Measurements from ENCODE around the gene IFIH1. TPM values are rescaled to one million over a fixed set of nuclear protein-coding genes. Genes with fewer than 3 reads are reported as not detected.
A peak's percentile ranks its signal among the peaks of the same experiment; 100 is the strongest.

The IFIH1 gene
- total RNA-seq, 1 donor from 2014 or later = 2.1 TPM

GRCh38 chr2:162233197-162233596 is 85.3 kb downstream of the IFIH1 start:
- TF ChIP-seq, protein P1, sequence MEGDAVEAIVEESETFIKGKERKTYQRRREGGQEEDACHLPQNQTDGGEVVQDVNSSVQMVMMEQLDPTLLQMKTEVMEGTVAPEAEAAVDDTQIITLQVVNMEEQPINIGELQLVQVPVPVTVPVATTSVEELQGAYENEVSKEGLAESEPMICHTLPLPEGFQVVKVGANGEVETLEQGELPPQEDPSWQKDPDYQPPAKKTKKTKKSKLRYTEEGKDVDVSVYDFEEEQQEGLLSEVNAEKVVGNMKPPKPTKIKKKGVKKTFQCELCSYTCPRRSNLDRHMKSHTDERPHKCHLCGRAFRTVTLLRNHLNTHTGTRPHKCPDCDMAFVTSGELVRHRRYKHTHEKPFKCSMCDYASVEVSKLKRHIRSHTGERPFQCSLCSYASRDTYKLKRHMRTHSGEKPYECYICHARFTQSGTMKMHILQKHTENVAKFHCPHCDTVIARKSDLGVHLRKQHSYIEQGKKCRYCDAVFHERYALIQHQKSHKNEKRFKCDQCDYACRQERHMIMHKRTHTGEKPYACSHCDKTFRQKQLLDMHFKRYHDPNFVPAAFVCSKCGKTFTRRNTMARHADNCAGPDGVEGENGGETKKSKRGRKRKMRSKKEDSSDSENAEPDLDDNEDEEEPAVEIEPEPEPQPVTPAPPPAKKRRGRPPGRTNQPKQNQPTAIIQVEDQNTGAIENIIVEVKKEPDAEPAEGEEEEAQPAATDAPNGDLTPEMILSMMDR (IDR thresholded peaks at IDR 0.05) = no peak
- Mint-ChIP-seq H3K9me3 (ENCODE audit: low read depth) (peaks cover 3% of the 10 kb centered on the region), H3K4me1 (ENCODE audit: low read depth) (peaks cover 58% of the 10 kb centered on the region), H3K27me3 (ENCODE audit: low read depth) (no peaks in the 10 kb centered on the region), H3K27ac (ENCODE audit: unreplicated experiment) (peak overlapping the region; percentile 74), H3K36me3 (ENCODE audit: low read depth) (peaks cover 38% of the 10 kb centered on the region), H3K4me3 (ENCODE audit: unreplicated experiment) (no peak overlapping the region)
- DNase-seq (ENCODE audit: low spot score) = no peak

GRCh38 chr2:162232671-162233070 is 85.8 kb downstream of the IFIH1 start:
- TF ChIP-seq, protein P1 (IDR thresholded peaks at IDR 0.05) = no peak
- Mint-ChIP-seq H3K9me3 (ENCODE audit: low read depth) (peaks cover under 1% of the 10 kb centered on the region), H3K4me1 (ENCODE audit: low read depth) (peaks cover 55% of the 10 kb centered on the region), H3K36me3 (ENCODE audit: low read depth) (peaks cover 35% of the 10 kb centered on the region), H3K4me3 (ENCODE audit: unreplicated experiment) (no peak overlapping the region), H3K27ac (ENCODE audit: unreplicated experiment) (peak overlapping the region; percentile 74), H3K27me3 (ENCODE audit: low read depth) (no peaks in the 10 kb centered on the region)
- DNase-seq (ENCODE audit: low spot score) = no peak

GRCh38 chr2:162232027-162232426 is 86.5 kb downstream of the IFIH1 start:
- Mint-ChIP-seq H3K4me1 (ENCODE audit: low read depth) (peaks cover 56% of the 10 kb centered on the region), H3K4me3 (ENCODE audit: unreplicated experiment) (no peak overlapping the region), H3K27ac (ENCODE audit: unreplicated experiment) (peak overlapping the region; percentile 15)

GRCh38 chr2:162230761-162231160 is 87.7 kb downstream of the IFIH1 start:
- no peak overlapping the region for H3K27ac Mint-ChIP-seq (ENCODE audit: unreplicated experiment)
- H3K4me1 Mint-ChIP-seq (ENCODE audit: low read depth) = peaks cover 53% of the 10 kb centered on the region
- TF ChIP-seq, protein P1 (IDR thresholded peaks at IDR 0.05) = no peak
- H3K4me3 Mint-ChIP-seq (ENCODE audit: unreplicated experiment) = no peak overlapping the region
- no peaks in the 10 kb centered on the region for H3K9me3 Mint-ChIP-seq (ENCODE audit: low read depth)
- no peak for DNase-seq (ENCODE audit: low spot score)
- peaks cover 26% of the 10 kb centered on the region for H3K36me3 Mint-ChIP-seq (ENCODE audit: low read depth)
- H3K27me3 Mint-ChIP-seq (ENCODE audit: low read depth) = no peaks in the 10 kb centered on the region

More at GRCh38 chr2:162232027-162232426, 86.5 kb downstream of the IFIH1 start:
- peaks cover 32% of the 10 kb centered on the region for H3K36me3 Mint-ChIP-seq (ENCODE audit: low read depth)
- no peaks in the 10 kb centered on the region for H3K9me3 Mint-ChIP-seq (ENCODE audit: low read depth)
- TF ChIP-seq, protein P1 (IDR thresholded peaks at IDR 0.05) = no peak
- H3K27me3 Mint-ChIP-seq (ENCODE audit: low read depth) = no peaks in the 10 kb centered on the region
- DNase-seq (ENCODE audit: low spot score) = no peak

DNA sequence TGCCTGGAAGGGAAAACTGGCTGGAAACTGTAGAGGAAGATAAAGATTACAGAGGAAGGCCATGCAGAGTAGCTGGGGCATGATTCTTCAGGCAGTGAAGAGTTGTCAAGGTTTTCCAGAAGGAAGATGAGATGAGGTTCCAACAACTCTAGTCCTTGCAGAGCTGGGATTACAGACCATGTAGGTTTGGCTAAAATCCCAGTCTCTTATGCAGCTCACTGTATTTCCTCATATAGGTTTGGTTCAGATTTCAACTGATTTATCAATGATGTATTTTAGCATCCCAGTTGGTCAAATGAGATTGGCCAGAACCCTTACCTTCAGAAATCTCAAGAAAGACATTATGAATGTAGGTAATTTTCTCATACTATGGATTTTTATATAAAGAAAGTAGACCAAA is 91.6 kb downstream of the IFIH1 start:
- DNase-seq (ENCODE audit: low spot score) = no peak
- Mint-ChIP-seq H3K36me3 (ENCODE audit: low read depth) (peaks cover 37% of the 10 kb centered on the region), H3K4me3 (ENCODE audit: unreplicated experiment) (no peak overlapping the region), H3K27me3 (ENCODE audit: low read depth) (no peaks in the 10 kb centered on the region), H3K27ac (ENCODE audit: unreplicated experiment) (no peak overlapping the region), H3K4me1 (ENCODE audit: low read depth) (peaks cover 40% of the 10 kb centered on the region), H3K9me3 (ENCODE audit: low read depth) (no peaks in the 10 kb centered on the region)
- TF ChIP-seq, protein P1 (IDR thresholded peaks at IDR 0.05) = no peak

Measured in chondrocyte (in vitro differentiated cells).